NCI-H510A treated with DMSO at 0.1 percent for 48 hours (cell line): Measurements from ENCODE around the gene SEC14L1.
A peak's percentile ranks its signal among the peaks of the same experiment; 100 is the strongest.

Source experiments
- DNase-seq: peaks from one replicate; lab custom pipeline; 2025; lab: John Stamatoyannopoulos, UW

SEC14L1 gene

GRCh38 chr17:77191244-77191643, 50.5 kb downstream of the SEC14L1 start:
- no peak for DNase-seq

- DNase-seq, result no peak
Measured at GRCh38 chr17:77193653-77194052, 52.9 kb downstream of the SEC14L1 start.

GRCh38 chr17:77194179-77194578, 53.4 kb downstream of the SEC14L1 start:
- no peak for DNase-seq

GRCh38 chr17:77196251-77196650, 55.5 kb downstream of the SEC14L1 start:
- no peak for DNase-seq

- DNase-seq, result no peak
Measured at GRCh38 chr17:77197115-77197514, 56.3 kb downstream of the SEC14L1 start.

- DNase-seq, result no peak
Measured at GRCh38 chr17:77200711-77201110, 59.9 kb downstream of the SEC14L1 start.

GRCh38 chr17:77203436-77203835, 62.7 kb downstream of the SEC14L1 start:
- no peak for DNase-seq

- DNase-seq, result no peak
Measured at GRCh38 chr17:77203846-77204245, 63.1 kb downstream of the SEC14L1 start.

GRCh38 chr17:77204536-77204935, 63.8 kb downstream of the SEC14L1 start:
- DNase-seq, result no peak

- DNase-seq, result no peak
Measured at GRCh38 chr17:77205396-77206125, 64.8 kb downstream of the SEC14L1 start.

GRCh38 chr17:77206158-77206956, 65.6 kb downstream of the SEC14L1 start:
- no peak for DNase-seq

- DNase-seq, result no peak
Measured at GRCh38 chr17:77207689-77208216, 67.0 kb downstream of the SEC14L1 start.

- DNase-seq, result peak; percentile 63
Measured at GRCh38 chr17:77208217-77208808, 67.5 kb downstream of the SEC14L1 start.

GRCh38 chr17:77208856-77209255, 68.1 kb downstream of the SEC14L1 start:
- DNase-seq, result no peak

GRCh38 chr17:77209330-77209748, 68.6 kb downstream of the SEC14L1 start:
- DNase-seq, result peak; percentile 93

GRCh38 chr17:77210331-77210730, 69.6 kb downstream of the SEC14L1 start:
- peak; percentile 55 for DNase-seq

- no peak for DNase-seq
Measured at GRCh38 chr17:77210946-77211541, 70.3 kb downstream of the SEC14L1 start.

- DNase-seq, result no peak
Measured at GRCh38 chr17:77211681-77212080, 70.9 kb downstream of the SEC14L1 start.

GRCh38 chr17:77212081-77212832, 71.5 kb downstream of the SEC14L1 start:
- no peak for DNase-seq

- no peak for DNase-seq
Measured at GRCh38 chr17:77212833-77213777, 72.3 kb downstream of the SEC14L1 start.
